ENCODE data around the gene FNBP1L. TPM values are rescaled to one million over a fixed set of nuclear protein-coding genes. Genes with fewer than 3 reads are reported as not detected.
A peak's percentile ranks its signal among the peaks of the same experiment; 100 is the strongest.
"Not testable (repeated sequence)": the region's sequence is repeated elsewhere in the genome, so short reads cannot be mapped to it uniquely, and the experiment has no call there.

FNBP1L gene
- total RNA-seq, 1 experiment from 2014 or later = 3.6 TPM

GRCh38 chr1:93576746-93577145, 128.8 kb downstream of the FNBP1L start:
- in situ Hi-C loops (cut with HindIII; ENCODE audit: low pct_unique_long_range_greater_than_20kb, low sequenced_read_pairs) = no loop called here
- no peak for DNase-seq (ENCODE audit: low read depth)

- in situ Hi-C loops (cut with HindIII; ENCODE audit: low pct_unique_long_range_greater_than_20kb, low sequenced_read_pairs) = no loop called here
- no peak for DNase-seq (ENCODE audit: low read depth)
Observed at GRCh38 chr1:93577536-93578432, 129.9 kb downstream of the FNBP1L start.

DNA sequence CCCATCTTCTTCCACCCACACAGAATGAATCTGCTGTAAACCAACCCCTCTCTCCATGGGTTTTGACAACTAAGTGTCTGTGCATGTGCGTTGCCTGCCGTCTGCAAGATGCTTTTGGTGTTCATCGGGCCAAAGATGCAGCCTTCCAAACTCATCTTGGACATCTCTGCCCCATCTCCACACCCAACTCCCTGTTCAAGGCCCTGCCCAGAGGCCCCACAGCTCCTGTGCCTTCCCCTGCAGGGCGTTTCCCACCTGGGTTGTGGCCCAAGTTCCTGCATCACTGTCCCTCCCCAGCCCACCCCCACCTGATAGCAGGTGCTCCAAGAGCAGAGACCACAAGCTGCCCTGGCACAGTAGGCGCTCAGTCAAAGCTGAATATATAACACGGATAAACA, 130.5 kb downstream of the FNBP1L start:
- no peak for DNase-seq (ENCODE audit: low read depth)

GRCh38 chr1:93578911-93579825, 131.2 kb downstream of the FNBP1L start:
- no peak for DNase-seq (ENCODE audit: low read depth)
- in situ Hi-C loops (cut with HindIII; ENCODE audit: low pct_unique_long_range_greater_than_20kb, low sequenced_read_pairs) = no loop called here

More for the DNA sequence above, 130.5 kb downstream of the FNBP1L start:
- in situ Hi-C loops (cut with HindIII; ENCODE audit: low pct_unique_long_range_greater_than_20kb, low sequenced_read_pairs) = no loop called here

GRCh38 chr1:93579891-93580290, 132.0 kb downstream of the FNBP1L start:
- in situ Hi-C loops (cut with HindIII; ENCODE audit: low pct_unique_long_range_greater_than_20kb, low sequenced_read_pairs) = no loop called here
- peak; percentile 39 for DNase-seq (ENCODE audit: low read depth)

DNA sequence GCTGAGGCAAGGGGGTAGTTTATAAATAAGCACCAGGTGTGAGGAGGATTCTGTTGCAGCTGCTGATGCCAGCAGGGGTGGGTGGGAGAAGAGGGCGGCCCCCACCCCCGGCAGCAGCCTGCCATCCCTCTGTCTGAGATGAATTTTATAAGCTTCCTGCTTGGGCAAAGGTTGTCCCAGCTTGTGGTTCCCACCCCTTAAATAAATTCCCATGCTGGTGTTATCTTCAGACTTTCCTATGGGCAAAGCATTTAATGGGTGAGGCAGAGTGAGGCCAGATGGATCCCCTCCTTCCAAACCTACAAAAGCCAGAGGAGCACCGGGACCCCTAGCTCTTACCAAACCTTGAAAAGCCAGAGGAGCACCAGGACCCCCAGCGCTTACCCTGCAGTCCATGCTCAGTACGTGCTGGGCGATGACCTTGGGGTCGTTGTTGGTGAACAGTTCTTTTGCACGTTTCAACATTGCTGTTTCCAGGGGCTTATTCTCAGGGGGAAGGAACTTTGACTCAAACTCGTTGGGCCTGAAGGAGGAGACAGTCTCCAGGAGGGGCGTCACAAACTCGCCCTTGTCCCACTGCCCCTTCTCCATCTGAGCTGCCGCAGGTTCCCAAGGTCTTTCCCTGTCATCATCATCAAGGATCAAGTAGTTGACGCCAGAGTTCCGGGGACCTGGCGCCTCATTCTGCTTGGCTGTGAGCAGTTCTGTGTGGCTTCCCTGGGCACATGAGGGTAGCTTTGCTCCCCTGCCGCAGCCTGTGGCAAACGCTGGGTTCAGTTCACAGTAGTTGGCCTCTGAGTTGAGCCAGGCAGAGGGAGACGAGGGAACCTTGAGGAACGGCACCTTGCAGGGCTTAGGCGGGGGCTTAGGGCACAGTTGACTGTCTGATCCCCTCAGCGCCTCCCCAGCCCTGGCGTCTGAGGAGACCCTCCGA, 134.3 kb downstream of the FNBP1L start:
- DNase-seq (ENCODE audit: low read depth) = no peak
- in situ Hi-C loops (cut with HindIII; ENCODE audit: low pct_unique_long_range_greater_than_20kb, low sequenced_read_pairs) = no loop called here

GRCh38 chr1:93584261-93585003, 136.5 kb downstream of the FNBP1L start:
- in situ Hi-C loops (cut with HindIII; ENCODE audit: low pct_unique_long_range_greater_than_20kb, low sequenced_read_pairs) = no loop called here
- DNase-seq (ENCODE audit: low read depth) = no peak

GRCh38 chr1:93585059-93585966, 137.4 kb downstream of the FNBP1L start:
- in situ Hi-C loops (cut with HindIII; ENCODE audit: low pct_unique_long_range_greater_than_20kb, low sequenced_read_pairs) = no loop called here
- peak; percentile 72 for DNase-seq (ENCODE audit: low read depth)

DNA sequence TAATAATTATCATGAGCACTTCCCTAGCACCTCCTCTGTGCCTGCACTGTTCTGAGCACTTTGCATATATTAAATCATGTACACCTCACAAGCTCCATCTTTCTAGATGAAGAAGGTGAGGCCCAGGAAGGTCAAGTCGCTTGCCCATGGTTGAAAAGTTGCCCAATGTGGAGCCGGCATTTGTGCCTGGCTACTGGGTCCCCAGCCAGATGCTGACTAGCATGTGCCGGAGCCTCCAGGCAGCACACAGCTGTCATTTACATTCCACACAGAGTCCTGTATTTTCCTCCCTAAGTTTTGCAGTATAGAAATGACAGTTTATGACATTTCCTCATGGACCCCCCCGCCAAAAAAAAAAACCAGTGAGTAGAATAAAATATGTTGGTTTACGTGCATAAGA, 139.4 kb downstream of the FNBP1L start:
- DNase-seq (ENCODE audit: low read depth) = no peak
- in situ Hi-C loops (cut with HindIII; ENCODE audit: low pct_unique_long_range_greater_than_20kb, low sequenced_read_pairs) = no loop called here

DNA sequence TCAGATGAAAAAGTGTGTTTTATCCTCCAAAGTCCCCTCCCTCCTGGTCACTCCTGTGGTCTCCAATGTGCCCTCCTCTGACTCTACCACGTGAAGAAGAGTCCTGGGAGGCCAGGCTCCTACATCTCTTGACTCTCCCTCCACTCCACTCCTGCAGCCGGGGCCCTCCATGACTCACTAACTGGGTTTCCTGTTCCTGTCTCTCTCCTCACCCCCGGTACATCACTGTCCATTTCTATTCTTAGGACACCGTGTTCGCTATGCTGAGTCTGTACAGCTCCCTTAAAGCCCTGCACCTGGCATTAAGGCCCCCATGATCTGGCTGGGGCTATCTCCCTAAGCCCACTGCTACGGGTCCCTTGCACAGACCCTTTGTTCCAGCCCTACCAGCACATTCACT, 140.3 kb downstream of the FNBP1L start:
- in situ Hi-C loops (cut with HindIII; ENCODE audit: low pct_unique_long_range_greater_than_20kb, low sequenced_read_pairs) = no loop called here
- DNase-seq (ENCODE audit: low read depth) = no peak

DNA sequence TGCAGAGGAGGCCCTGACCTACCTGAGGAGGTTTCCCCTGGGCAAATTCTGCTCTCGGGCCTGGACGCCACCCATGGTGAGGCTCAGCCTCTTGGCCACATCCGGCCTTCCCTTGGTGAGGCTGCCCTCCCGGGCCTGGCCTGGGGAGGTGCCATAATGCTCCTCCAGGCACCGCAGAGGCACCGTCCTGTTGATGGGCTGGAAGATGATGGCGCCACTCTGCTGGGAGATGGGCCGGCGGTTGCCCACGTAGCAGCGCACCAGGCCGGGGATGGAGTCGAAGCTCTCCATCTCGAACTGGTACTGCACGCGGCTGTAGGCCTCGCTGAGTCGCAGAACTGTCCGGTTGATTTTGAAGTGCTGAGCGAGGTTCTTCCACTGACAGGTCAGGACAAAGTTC, 141.0 kb downstream of the FNBP1L start:
- in situ Hi-C loops (cut with HindIII; ENCODE audit: low pct_unique_long_range_greater_than_20kb, low sequenced_read_pairs) = no loop called here

DNA sequence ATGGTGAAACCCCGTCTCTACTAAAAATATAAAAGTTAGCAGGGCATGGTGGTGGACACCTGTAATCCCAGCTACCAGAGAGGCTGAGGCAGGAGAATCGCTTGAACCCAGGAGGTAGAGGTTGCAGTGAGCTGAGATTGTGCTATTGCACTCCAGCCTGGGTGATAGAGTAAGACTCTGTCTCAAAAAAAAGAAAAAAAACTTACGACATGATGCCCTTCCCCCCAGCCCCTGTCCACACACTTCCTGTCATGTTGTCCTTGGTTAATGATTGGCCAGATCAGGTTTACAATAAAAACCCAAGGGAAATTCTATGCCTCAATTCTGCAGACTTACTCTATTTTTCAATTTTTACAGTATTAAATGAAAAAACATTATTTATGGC, 143.4 kb downstream of the FNBP1L start:
- in situ Hi-C loops (cut with HindIII; ENCODE audit: low pct_unique_long_range_greater_than_20kb, low sequenced_read_pairs); DNase-seq (ENCODE audit: low read depth): not testable (repeated sequence)

More for the DNA sequence above, 141.0 kb downstream of the FNBP1L start:
- no peak for DNase-seq (ENCODE audit: low read depth)

DNA sequence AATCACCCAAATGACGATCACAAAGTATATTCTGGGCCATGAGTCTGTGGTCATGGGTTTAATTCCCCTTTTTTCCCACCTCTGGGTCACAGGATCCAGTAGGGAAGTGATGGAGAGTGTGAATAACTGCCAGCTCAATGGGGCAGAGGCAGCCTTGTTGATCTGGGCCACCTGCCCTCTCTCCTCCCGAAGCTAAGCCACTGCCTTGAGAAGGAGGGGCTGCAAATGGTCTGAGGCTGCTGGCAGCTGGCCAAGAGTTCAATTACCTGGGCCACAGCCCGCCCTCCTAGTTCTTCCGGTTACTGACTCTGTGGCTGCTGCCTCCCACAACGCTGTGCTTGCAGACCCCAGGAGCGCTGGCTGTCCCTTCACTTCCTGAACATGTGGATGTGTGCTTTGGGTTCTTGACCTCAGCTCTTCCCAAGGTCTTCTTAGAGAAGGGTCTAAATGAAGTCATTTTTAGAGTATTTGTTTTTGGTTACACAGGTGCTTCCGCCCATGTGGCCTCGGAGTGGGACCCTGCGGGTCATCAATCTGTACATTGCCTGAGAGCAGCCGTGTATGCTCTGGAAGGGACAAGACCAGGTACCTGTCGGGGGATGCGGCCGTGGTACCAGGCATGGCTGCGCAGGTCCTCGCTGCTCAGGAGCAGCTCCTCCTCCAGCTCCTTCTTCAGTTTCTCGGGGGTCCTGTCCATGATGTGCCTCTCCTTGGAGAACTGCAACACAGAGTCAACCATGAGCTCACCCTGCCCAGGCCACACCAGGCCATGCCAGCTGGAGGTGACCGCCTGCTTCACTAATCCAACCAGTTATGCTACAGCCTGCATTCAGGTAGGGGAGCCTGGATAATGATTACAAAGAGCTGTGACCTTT, 144.0 kb downstream of the FNBP1L start:
- in situ Hi-C loops (cut with HindIII; ENCODE audit: low pct_unique_long_range_greater_than_20kb, low sequenced_read_pairs) = no loop called here
- DNase-seq (ENCODE audit: low read depth) = peak; percentile 96

DNA sequence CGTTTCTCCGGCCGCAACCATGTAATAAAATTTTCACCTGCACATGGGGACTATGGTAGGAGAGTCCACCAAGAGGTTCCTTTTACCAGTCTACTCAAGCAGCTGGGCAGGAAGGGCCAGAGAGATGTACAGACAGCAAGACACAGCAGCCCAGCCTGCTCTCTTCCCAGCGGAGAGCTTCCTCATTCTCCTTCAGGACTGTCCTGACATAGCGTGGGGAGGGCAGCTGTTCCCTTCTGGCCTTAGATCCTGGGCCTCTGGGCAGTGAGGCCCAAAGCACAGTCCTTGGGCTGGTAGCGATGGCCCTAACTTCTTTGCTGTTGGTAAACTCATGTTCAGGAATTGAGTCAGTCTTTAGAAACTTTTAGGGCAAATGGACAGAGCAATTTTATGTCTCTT, 144.6 kb downstream of the FNBP1L start:
- no peak for DNase-seq (ENCODE audit: low read depth)
- in situ Hi-C loops (cut with HindIII; ENCODE audit: low pct_unique_long_range_greater_than_20kb, low sequenced_read_pairs) = no loop called here

DNA sequence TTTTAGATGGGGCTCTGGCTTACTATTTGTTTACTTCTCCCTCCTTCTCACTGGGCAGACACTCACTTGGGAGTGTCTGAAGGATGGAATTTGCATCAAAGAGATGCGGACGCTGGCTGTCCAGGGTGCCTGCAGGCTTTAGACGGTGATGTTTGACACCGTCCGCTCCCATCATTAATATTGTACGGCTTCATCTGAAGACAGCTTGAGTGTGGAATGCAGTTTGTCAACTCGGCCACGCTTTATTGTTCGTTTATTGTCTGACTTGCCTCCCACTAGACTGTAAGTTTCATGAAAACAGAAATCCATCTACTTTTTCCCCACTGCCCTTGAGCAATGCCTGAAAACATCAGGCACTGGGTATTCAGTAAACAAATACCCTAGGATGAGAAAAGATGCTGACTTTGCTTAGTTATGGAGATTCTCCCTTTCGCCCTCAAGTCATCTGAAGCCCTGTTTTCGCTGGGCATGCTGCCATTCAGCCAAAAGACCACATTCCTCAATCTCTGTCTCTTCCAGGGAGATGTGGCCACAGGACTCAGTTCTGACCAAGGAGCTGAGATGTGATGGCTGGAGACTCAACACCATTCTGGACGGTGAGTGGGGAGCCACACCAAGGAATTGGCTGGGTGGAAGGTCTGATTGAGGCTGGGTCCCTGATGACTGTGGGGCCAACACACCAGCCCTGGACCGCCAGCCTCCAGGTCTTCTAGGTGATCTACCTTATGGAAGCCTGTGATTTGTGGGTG, 146.1 kb downstream of the FNBP1L start:
- DNase-seq (ENCODE audit: low read depth) = no peak
- in situ Hi-C loops (cut with HindIII; ENCODE audit: low pct_unique_long_range_greater_than_20kb, low sequenced_read_pairs) = no loop called here
